ENCODE data around the gene FCGR1A.
"Not testable (repeated sequence)": the region's sequence is repeated elsewhere in the genome, so short reads cannot be mapped to it uniquely, and the experiment has no call there.

DNA sequence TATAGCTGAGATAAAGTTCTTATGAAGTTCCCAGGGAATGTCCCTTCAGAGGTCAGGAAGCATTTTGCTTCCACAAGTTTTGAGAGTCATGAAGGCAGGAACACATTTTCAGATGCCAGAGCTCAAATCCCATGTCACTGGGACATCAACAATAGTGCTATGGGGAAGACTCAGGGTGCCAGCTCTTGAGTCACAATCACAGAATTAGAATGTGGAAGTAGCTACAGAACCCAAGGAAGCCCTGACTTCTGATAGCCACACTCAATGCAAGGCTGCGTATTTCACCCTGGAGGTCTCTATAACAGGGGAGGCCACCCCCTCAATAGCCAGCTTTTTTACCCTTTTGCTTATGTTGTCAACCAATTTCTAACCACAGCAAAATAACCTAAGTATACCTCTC is 47.8 kb upstream of the FCGR1A start:
- not testable (repeated sequence) for TF ChIP-seq MYC (IDR thresholded peaks at IDR 0.05; ENCODE audit: low read depth, low read length); POLR2A (IDR thresholded peaks at IDR 0.05; ENCODE audit: extremely low read depth, insufficient read length)
- TF ChIP-seq, protein P1, sequence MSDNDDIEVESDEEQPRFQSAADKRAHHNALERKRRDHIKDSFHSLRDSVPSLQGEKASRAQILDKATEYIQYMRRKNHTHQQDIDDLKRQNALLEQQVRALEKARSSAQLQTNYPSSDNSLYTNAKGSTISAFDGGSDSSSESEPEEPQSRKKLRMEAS (IDR thresholded peaks at IDR 0.05; ENCODE audit: low read depth, low read length): not testable (repeated sequence)
- TF ChIP-seq, protein P2, sequence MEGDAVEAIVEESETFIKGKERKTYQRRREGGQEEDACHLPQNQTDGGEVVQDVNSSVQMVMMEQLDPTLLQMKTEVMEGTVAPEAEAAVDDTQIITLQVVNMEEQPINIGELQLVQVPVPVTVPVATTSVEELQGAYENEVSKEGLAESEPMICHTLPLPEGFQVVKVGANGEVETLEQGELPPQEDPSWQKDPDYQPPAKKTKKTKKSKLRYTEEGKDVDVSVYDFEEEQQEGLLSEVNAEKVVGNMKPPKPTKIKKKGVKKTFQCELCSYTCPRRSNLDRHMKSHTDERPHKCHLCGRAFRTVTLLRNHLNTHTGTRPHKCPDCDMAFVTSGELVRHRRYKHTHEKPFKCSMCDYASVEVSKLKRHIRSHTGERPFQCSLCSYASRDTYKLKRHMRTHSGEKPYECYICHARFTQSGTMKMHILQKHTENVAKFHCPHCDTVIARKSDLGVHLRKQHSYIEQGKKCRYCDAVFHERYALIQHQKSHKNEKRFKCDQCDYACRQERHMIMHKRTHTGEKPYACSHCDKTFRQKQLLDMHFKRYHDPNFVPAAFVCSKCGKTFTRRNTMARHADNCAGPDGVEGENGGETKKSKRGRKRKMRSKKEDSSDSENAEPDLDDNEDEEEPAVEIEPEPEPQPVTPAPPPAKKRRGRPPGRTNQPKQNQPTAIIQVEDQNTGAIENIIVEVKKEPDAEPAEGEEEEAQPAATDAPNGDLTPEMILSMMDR (IDR thresholded peaks at IDR 0.05; ENCODE audit: low read depth, low read length): not testable (repeated sequence)
